HG02938 (cell line): ENCODE measurements around the gene CLASRP.

Experiments
- ATAC-seq: cut with Tn5 transposase; IDR thresholded peaks from one replicate; pipeline ENCODE4 v1.9.1; 2021; ENCODE audit warnings: mild to moderate bottlenecking, moderate library complexity; ENCODE audit not compliant: unreplicated experiment

CLASRP gene

GRCh38 chr19:45058622-45059159 lies 19.8 kb downstream of the CLASRP start:
- ATAC-seq: no peak

DNA sequence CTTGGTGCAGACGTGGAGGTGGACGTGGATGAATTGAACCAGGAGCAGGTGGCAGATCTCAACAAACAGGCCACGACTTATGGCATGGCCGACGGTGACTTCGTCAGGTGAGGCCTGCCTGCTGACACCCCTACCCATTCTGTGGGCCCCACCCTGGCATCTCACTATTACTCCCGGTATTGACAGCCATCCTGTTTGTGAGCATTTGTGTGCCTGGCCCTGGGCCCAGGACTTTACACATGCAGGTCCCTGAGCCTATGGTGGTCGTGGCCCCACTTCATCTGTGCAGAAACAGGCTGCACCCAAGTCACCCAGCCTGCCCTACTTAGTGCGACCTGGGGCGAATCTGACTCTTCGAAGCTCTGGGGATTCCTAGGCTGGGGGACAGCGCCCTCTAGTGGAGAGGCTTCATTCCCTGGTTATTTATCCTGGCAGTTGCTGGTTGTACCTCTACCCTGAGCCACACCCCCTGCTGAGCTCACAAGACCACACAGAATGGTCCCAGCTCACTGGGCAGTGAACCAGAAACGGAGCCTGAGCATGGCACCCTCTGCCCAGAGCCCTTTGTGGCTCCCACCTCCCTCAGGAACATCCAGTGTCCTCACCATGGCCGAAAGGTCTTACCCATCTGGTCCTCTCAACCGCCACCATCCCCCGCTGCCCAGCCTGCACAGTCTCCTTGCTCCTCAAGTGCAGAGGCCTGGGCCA lies 20.6 kb downstream of the CLASRP start:
- ATAC-seq: no peak

DNA sequence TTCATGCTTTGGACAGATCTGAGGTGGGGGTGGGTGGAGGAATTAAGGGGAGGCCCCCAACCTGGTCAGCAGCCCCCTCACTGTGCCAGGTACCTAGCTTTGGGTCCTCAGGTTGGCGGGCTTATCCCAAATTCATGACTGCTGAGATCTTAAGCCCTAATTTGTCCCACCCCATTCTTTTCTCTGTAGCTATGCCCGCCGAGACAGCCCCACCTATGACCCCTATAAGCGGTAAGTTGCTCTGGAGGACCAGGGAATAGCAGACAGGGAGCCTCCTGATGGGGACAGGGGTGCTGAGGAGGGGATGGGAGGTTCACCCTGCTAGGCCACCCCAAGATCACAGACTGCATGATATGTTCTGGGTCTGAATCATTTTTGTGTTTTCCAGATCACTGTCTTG lies 23.1 kb downstream of the CLASRP start:
- no peak for ATAC-seq

GRCh38 chr19:45063851-45064801 lies 25.3 kb downstream of the CLASRP start:
- ATAC-seq: no peak

DNA sequence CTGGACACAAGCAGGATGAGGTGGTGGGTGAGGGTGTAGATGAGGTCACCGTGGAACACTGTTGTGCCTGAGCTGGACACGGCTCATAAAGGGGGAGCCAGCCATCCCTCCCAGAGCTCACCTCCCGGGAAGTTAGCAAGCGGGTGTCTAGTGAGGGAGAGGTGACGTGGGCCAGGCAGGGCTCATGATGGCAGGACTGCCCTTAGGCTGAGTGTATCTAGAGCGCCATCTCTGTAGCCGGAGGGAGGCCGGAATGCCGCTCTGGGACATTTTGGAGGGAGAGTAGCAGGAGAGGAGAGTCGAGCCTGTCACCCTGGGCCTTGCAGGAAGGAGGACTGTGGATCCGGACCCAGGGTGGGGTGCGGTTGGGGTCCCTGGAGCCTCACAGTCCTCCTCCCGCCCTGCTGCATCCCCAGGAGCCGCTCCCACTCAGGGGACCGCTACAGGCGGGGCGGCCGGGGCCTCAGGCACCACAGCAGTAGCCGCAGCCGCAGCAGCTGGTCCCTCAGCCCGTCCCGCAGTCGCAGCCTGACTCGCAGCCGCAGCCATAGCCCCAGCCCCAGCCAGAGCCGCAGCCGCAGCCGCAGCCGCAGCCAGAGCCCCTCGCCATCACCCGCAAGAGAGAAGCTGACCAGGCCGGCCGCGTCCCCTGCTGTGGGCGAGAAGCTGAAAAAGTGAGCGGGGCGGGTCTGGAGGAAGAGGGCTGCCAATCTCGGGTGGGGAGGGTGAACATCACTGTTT lies 28.2 kb downstream of the CLASRP start:
- ATAC-seq: no peak

- no peak for ATAC-seq
Measured at GRCh38 chr19:45068041-45068440, 29.2 kb downstream of the CLASRP start.

DNA sequence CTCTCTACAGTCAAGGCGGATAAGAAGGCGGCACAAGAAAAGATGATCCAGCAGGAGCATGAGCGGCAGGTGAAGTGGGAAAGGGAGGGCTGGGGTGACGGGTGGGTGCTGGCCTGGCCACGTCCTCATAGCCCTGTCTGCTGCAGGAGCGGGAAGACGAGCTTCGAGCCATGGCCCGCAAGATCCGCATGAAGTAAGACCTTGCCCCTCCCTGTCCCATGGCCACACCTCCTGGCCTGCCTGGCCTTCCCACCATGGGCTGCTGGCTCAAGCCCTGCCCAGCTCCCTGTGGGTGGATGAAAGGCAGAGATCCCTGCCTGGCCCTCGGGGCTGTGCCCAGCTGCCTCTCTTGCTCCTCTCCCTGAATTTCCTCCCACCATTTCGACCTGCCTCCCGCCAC lies 30.2 kb downstream of the CLASRP start:
- ATAC-seq: no peak

- no peak for ATAC-seq
Measured at GRCh38 chr19:45070214-45070613, 31.4 kb downstream of the CLASRP start.

- ATAC-seq: no peak
Measured at GRCh38 chr19:45070861-45071544, 32.2 kb downstream of the CLASRP start.

DNA sequence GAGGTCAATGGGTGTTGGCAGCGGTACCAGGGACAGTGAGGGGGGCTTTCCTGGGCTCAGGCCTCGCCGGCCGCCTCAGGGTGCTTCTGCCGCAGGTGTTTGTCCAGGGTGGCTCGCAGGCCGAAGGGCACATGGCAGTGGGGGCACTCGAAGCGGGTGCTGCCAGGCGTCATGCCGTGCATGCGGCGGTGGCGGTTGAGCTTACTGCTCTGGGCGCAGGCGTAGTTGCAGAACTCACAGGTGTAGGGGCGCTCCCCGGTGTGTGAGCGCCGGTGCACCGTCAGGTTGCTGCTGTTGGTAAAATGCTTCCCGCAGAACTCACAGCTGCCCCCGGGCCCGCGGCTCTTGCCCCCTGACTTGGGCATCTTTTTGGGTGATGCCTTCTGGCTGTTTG lies 32.7 kb downstream of the CLASRP start:
- no peak for ATAC-seq

DNA sequence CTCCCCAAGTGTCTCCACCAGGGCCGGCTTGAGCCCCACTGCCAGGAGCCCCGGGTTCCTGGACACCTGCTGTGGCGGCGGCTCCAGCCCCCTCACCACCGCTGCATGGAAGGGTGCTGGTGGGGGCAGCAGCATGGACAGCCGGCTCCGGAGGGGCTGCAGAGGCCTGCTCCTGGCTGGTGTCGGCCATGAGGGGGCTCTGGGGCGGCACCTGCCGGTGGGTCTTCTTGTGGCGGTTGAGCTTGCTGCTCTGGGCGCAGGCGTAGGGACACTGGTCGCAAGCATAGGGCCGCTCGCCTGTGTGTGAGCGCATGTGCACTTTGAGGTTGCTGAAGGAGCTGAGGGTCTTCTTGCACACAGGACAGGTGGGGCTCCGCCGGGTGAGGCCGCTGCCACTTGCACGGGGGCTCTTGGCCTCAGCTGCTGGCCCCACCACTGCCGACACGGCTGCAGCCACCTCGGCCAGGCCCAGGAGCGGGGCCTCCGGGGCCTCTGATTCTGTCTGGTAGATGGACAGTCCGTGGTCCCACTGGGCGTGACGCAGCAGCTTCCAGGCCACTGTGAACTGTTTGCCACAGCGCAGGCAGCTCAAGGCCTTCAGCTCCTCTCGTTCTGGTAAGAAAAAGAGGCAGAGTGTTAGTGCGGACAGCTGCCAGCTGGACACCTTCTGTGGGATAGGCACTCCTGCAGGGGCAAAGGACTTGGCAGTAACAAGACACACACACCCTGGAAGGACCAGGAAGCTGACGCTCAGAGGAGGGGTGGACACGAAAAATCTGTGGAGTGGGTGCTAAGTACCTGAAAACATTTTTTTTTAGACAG lies 33.3 kb downstream of the CLASRP start:
- ATAC-seq: no peak

- ATAC-seq: no peak
Measured at GRCh38 chr19:45074744-45075300, 36.0 kb downstream of the CLASRP start.

DNA sequence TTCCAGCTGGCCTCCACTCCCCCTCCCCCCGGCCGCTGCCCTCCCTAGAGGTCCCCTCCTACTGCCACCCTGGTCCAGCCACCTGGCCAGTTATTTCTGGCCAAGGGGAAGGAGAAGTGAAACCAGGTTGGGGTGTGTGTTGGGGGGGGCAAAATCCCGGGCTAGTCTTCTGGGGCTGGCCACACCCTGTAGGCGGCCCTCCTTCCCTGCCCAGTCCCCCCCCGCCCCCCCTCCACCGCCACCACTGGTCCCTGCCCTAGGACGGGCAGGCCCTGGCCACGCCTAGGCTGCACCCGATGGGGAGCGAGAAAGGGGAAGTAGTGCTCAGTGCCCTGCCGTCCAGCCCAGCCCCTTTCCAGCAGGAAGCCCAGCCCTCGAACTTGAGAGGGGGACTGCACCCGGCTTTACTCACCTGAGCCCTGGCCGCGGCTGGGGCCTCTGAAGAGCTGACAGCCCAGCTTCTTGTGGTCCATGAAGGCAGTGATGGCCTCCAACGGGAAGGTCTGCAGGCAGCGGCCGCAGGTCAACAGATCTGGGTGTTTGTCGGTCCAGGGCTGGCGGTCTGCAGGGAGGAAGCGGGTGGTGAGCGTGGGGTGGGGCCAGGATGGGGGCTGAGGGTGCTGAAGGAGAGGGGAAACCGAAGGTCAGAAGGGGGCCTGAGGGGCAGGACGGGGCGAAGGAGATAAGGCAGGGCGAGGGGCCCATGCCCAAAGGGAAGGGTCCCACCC lies 36.6 kb downstream of the CLASRP start:
- peak; percentile 58 for ATAC-seq

GRCh38 chr19:45076029-45076850 lies 37.4 kb downstream of the CLASRP start, which contains the start of gene ZNF296:
TSS of gene ZNF296 (minus strand) at chr19:45076478. CDS start at chr19:45076373, 105 bp downstream.
- peak; percentile 23 for ATAC-seq

GRCh38 chr19:45076851-45077730 lies 38.2 kb downstream of the CLASRP start:
- ATAC-seq: no peak

- no peak for ATAC-seq
Measured at GRCh38 chr19:45078390-45079062, 39.7 kb downstream of the CLASRP start.
